Measurements from ENCODE around the gene GLYR1.

DNA sequence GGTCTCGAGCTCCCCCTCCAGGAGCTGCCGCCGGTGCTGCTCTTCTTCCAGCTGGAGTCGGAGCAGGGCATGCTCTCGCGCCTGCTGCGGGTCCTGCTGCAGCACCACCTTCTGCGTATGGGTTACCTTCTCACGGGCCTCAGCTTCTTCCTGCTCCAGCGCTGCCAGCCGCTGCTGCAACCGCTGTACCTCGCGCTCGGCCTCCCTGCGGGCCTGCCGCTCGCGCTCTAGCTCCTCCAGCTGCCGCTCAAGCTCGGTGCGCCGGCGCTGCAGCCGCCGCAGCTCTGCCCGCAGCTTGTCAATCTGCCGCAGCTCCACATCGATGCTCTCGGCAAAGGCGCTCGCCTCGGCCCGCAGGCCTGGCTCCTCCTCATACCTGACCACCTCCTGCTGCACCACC lies 37.1 kb upstream of the GLYR1 start:
- TF ChIP-seq TCF7 (IDR thresholded peaks at IDR 0.05; ENCODE audit: borderline replicate concordance) (no peak), ZKSCAN8 (CRISPR knock-in tag; IDR thresholded peaks at IDR 0.05) (no peak), ZBTB1 (CRISPR knock-in tag; IDR thresholded peaks at IDR 0.05; ENCODE audit: borderline replicate concordance, low read depth) (no peak), TBP (optimal IDR thresholded peaks at IDR 0.05; ENCODE audit: low read depth, low read length) (no peak), PHB (CRISPR knock-in tag; IDR thresholded peaks at IDR 0.05) (no peak), POLR2A (conservative IDR thresholded peaks at IDR 0.05) (no peak), PHF20 (IDR thresholded peaks at IDR 0.05; ENCODE audit: partially characterized antibody) (no peak), HDAC2 (IDR thresholded peaks at IDR 0.05) (no peak), SP2 (IDR thresholded peaks at IDR 0.05; ENCODE audit: extremely low read depth, low read depth, low read length, poor library complexity, severe bottlenecking) (no peak), EGR1 (conservative IDR thresholded peaks at IDR 0.05) (no peak), MYC (IDR thresholded peaks at IDR 0.05; ENCODE audit: low read depth, low read length) (no peak), MYC (CRISPR knock-in tag; IDR thresholded peaks at IDR 0.05; ENCODE audit: borderline replicate concordance, low read depth) (no peak)
- TF ChIP-seq, protein P1, sequence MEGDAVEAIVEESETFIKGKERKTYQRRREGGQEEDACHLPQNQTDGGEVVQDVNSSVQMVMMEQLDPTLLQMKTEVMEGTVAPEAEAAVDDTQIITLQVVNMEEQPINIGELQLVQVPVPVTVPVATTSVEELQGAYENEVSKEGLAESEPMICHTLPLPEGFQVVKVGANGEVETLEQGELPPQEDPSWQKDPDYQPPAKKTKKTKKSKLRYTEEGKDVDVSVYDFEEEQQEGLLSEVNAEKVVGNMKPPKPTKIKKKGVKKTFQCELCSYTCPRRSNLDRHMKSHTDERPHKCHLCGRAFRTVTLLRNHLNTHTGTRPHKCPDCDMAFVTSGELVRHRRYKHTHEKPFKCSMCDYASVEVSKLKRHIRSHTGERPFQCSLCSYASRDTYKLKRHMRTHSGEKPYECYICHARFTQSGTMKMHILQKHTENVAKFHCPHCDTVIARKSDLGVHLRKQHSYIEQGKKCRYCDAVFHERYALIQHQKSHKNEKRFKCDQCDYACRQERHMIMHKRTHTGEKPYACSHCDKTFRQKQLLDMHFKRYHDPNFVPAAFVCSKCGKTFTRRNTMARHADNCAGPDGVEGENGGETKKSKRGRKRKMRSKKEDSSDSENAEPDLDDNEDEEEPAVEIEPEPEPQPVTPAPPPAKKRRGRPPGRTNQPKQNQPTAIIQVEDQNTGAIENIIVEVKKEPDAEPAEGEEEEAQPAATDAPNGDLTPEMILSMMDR (IDR thresholded peaks at IDR 0.05 in 2 of 3, conservative IDR thresholded peaks at IDR 0.05 in 1 of 3; ENCODE audit: insufficient read depth in 2 of 3, low read depth in 1 of 3, low read length in 3 of 3): no peak
- TF ChIP-seq, protein P2, sequence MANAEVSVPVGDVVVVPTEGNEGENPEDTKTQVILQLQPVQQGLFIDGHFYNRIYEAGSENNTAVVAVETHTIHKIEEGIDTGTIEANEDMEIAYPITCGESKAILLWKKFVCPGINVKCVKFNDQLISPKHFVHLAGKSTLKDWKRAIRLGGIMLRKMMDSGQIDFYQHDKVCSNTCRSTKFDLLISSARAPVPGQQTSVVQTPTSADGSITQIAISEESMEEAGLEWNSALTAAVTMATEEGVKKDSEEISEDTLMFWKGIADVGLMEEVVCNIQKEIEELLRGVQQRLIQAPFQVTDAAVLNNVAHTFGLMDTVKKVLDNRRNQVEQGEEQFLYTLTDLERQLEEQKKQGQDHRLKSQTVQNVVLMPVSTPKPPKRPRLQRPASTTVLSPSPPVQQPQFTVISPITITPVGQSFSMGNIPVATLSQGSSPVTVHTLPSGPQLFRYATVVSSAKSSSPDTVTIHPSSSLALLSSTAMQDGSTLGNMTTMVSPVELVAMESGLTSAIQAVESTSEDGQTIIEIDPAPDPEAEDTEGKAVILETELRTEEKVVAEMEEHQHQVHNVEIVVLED (CRISPR knock-in tag; IDR thresholded peaks at IDR 0.05): no peak
- TF ChIP-seq, protein P3, sequence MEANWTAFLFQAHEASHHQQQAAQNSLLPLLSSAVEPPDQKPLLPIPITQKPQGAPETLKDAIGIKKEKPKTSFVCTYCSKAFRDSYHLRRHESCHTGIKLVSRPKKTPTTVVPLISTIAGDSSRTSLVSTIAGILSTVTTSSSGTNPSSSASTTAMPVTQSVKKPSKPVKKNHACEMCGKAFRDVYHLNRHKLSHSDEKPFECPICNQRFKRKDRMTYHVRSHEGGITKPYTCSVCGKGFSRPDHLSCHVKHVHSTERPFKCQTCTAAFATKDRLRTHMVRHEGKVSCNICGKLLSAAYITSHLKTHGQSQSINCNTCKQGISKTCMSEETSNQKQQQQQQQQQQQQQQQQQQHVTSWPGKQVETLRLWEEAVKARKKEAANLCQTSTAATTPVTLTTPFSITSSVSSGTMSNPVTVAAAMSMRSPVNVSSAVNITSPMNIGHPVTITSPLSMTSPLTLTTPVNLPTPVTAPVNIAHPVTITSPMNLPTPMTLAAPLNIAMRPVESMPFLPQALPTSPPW (CRISPR knock-in tag; IDR thresholded peaks at IDR 0.05): no peak

All from K562 (cell line).